GM12878 (cell line): ENCODE data around the gene SCARB1. TPM values are rescaled to one million over a fixed set of nuclear protein-coding genes. Genes with fewer than 3 reads are reported as not detected.

Experiments
- ATAC-seq: fragments of 200-7000 bp; cut with Tn5 transposase; 3 replicates; pipeline ENCODE4 v1.9.1; 2020; ENCODE audit warnings: mild to moderate bottlenecking, moderate library complexity
- BruUV-seq: library from RNA; stranded (reverse); fragments of 400-500 nt; replicated peaks from 2 replicates; lab custom pipeline; 2021; lab: Mats Ljungman, UMichigan
- CTCF ChIA-PET: fragments of 300-600 bp; sonication (Branson Sonifier 250); formaldehyde crosslinking; extraction: SDS; loops from one replicate; lab custom pipeline; 2021; ENCODE audit warnings: inconsistent platforms; lab: Yijun Ruan, JAX
- POLR2A ChIA-PET: fragments of 350-600 bp; formaldehyde crosslinking; extraction: SDS; loops from one replicate; lab custom pipeline; 2021; ENCODE audit warnings: inconsistent platforms; lab: Charles Lee
- RAD21 ChIA-PET: fragments of 300-600 bp; sonication (Branson Sonifier 250); formaldehyde crosslinking; loops from one replicate; lab custom pipeline; 2023; ENCODE audit warnings: antibody characterized with exemption; ENCODE audit not compliant: unreplicated experiment; lab: Charles Lee
- SMC1A ChIA-PET: fragments of 300-600 bp; sonication (Branson Sonifier 250); formaldehyde crosslinking; loops from one replicate; lab custom pipeline; 2023; ENCODE audit not compliant: unreplicated experiment, uncharacterized antibody; lab: Charles Lee
- DNase-seq: peaks from one replicate; pipeline ENCODE4 v3.0.0-alpha.2; 2011; ENCODE audit warnings: low read depth, low spot score
- FAIRE-seq: peaks from 3 replicates; lab custom pipeline; 2011; peaks lifted over from hg19 to GRCh38; lab: Jason Lieb, UNC
- H2AFZ ChIP-seq: 2 replicates; pipeline ENCODE4 v1.6.0; 2011; ENCODE audit warnings: low read depth, low read length, control low read depth; ENCODE audit not compliant: control insufficient read depth
- H3K27ac ChIP-seq: 2 replicates; pipeline ENCODE4 v1.5.1; 2011; ENCODE audit warnings: control low read depth; ENCODE audit not compliant: control insufficient read depth, insufficient read depth
- H3K27me3 ChIP-seq, 2 experiments: replicated peaks in 1 of 2; 2 replicates each; pipeline versions ENCODE4 v1.6.0 to v1.6.1; 2011; ENCODE audit warnings: low read length in 1 of 2; ENCODE audit not compliant: control insufficient read depth in 2 of 2, insufficient read depth in 2 of 2
- H3K36me3 ChIP-seq, 2 experiments: 2 replicates each; pipeline ENCODE4 v1.5.1; 2011; ENCODE audit warnings: low read length in 1 of 2; ENCODE audit not compliant: control insufficient read depth in 2 of 2, insufficient read depth in 2 of 2
- H3K4me1 ChIP-seq: 2 replicates; pipeline ENCODE4 v1.6.1; 2011; ENCODE audit warnings: mild to moderate bottlenecking, low read length, moderate library complexity, mixed read lengths; ENCODE audit not compliant: control insufficient read depth, insufficient read depth
- H3K4me2 ChIP-seq: 2 replicates; pipeline ENCODE4 v1.6.0; 2011; ENCODE audit warnings: control low read depth; ENCODE audit not compliant: control insufficient read depth, insufficient read depth
- H3K4me3 ChIP-seq: fragments of 200-600 bp; sonication (generic); 2 replicates; pipeline ENCODE4 v1.5.1; 2016
- H3K79me2 ChIP-seq: 2 replicates; pipeline ENCODE4 v1.6.0; 2011; ENCODE audit warnings: low read length; ENCODE audit not compliant: control insufficient read depth, insufficient read depth
- H3K9ac ChIP-seq: 2 replicates; pipeline ENCODE4 v1.8.0; 2011; ENCODE audit warnings: low read length, control low read depth, mixed read lengths; ENCODE audit not compliant: control insufficient read depth, insufficient read depth
- H3K9me3 ChIP-seq: replicated peaks from 3 replicates; pipeline ENCODE4 v1.5.1; 2011; ENCODE audit warnings: mild to moderate bottlenecking, low read length; ENCODE audit not compliant: control insufficient read depth, insufficient read depth
- H4K20me1 ChIP-seq: 2 replicates; pipeline ENCODE4 v1.6.0; 2011; ENCODE audit not compliant: control insufficient read depth, insufficient read depth
- BCL11A ChIP-seq: IDR thresholded peaks from 2 replicates; pipeline ENCODE4 v1.6.1; 2011; ENCODE audit warnings: low read depth, low read length
- BCL3 ChIP-seq: IDR thresholded peaks from 2 replicates; pipeline ENCODE4 v1.6.1; 2011; ENCODE audit warnings: borderline replicate concordance, low read depth, mild to moderate bottlenecking, moderate library complexity, low read length; ENCODE audit not compliant: insufficient read depth, poor library complexity, severe bottlenecking
- BMI1 ChIP-seq: fragments of 450-650 bp; IDR thresholded peaks from 2 replicates; pipeline ENCODE4 v1.6.1; 2016; ENCODE audit warnings: mild to moderate bottlenecking, moderate library complexity, borderline replicate concordance
- CBFB ChIP-seq: IDR thresholded peaks from 2 replicates; pipeline ENCODE4 v1.6.1; 2016; ENCODE audit warnings: antibody characterized with exemption, low read depth
- CEBPB ChIP-seq, 2 experiments: fragments of 150-350 bp in 1 of 2; IDR thresholded peaks; 2 replicates each; pipeline ENCODE4 v1.6.1; 2012 to 2014; ENCODE audit warnings: low read depth in 2 of 2, low read length in 2 of 2, borderline replicate concordance in 1 of 2, inconsistent platforms in 1 of 2
- GATAD2B ChIP-seq: fragments of 450-650 bp; conservative IDR thresholded peaks from 2 replicates; pipeline ENCODE4 v1.6.1; 2017; ENCODE audit warnings: low read depth, mild to moderate bottlenecking, moderate library complexity
- HDAC2 ChIP-seq: fragments of 200-600 bp; sonication (generic); IDR thresholded peaks from 2 replicates; pipeline ENCODE4 v1.6.1; 2017
- IKZF1 ChIP-seq: fragments of 450-650 bp; conservative IDR thresholded peaks from 2 replicates; pipeline ENCODE4 v1.6.1; 2017; ENCODE audit warnings: antibody characterized with exemption, mild to moderate bottlenecking
- MXI1 ChIP-seq: fragments of 150-350 bp; IDR thresholded peaks from 2 replicates; pipeline ENCODE4 v1.6.1; 2011; ENCODE audit warnings: low read depth, mild to moderate bottlenecking, inconsistent platforms, low read length, improper control_type of control experiment
- MYB ChIP-seq: fragments of 150-350 bp; IDR thresholded peaks from 2 replicates; pipeline ENCODE4 v1.6.1; 2014; ENCODE audit warnings: mild to moderate bottlenecking, low read depth, low read length, borderline replicate concordance
- NFYA ChIP-seq: IDR thresholded peaks from 2 replicates; pipeline ENCODE4 v1.6.1; 2011; ENCODE audit warnings: low read depth, mild to moderate bottlenecking, low read length, improper control_type of control experiment, borderline replicate concordance
- PAX5 ChIP-seq: IDR thresholded peaks from 2 replicates; pipeline ENCODE4 v1.6.1; 2011; ENCODE audit warnings: low read depth, low read length, borderline replicate concordance
- POLR2A ChIP-seq: IDR thresholded peaks from 2 replicates; pipeline ENCODE4 v1.6.1; 2011; ENCODE audit warnings: low read depth, mild to moderate bottlenecking, low read length
- POU2F2 ChIP-seq: IDR thresholded peaks from 3 replicates; pipeline ENCODE4 v1.6.1; 2011; ENCODE audit warnings: low read depth, mild to moderate bottlenecking, low read length, borderline replicate concordance
- RELA ChIP-seq: fragments of 450-650 bp; IDR thresholded peaks from 2 replicates; pipeline ENCODE4 v1.8.0; 2014; ENCODE audit warnings: borderline replicate concordance; ENCODE audit not compliant: partially characterized antibody
- RFX5 ChIP-seq: IDR thresholded peaks from 2 replicates; pipeline ENCODE4 v1.6.1; 2011; ENCODE audit warnings: low read depth, low read length, improper control_type of control experiment
- SMAD5 ChIP-seq: IDR thresholded peaks from 2 replicates; pipeline ENCODE4 v1.6.1; 2016; ENCODE audit warnings: antibody characterized with exemption, low read depth
- STAT1 ChIP-seq: fragments of 450-650 bp; conservative IDR thresholded peaks from 2 replicates; pipeline ENCODE4 v1.6.1; 2014; ENCODE audit warnings: antibody characterized with exemption, mild to moderate bottlenecking
- STAT3 ChIP-seq: IDR thresholded peaks from 2 replicates; pipeline ENCODE4 v1.6.1; 2011; ENCODE audit warnings: low read depth, low read length, improper control_type of control experiment
- TCF7 ChIP-seq: IDR thresholded peaks from 2 replicates; pipeline ENCODE4 v1.6.1; 2014; ENCODE audit warnings: antibody characterized with exemption, borderline replicate concordance
- YBX1 ChIP-seq: fragments of 450-650 bp; IDR thresholded peaks from 2 replicates; pipeline ENCODE4 v1.6.1; 2016; ENCODE audit warnings: antibody characterized with exemption
- ZNF207 ChIP-seq: fragments of 450-650 bp; IDR thresholded peaks from 2 replicates; pipeline ENCODE4 v1.6.1; 2014; ENCODE audit warnings: antibody characterized with exemption, mild to moderate bottlenecking, borderline replicate concordance
- ZNF274 ChIP-seq: IDR thresholded peaks from one replicate; pipeline ENCODE4 v1.8.0; 2011; ENCODE audit not compliant: insufficient read length, insufficient read depth
- WGBS: methylation state at CpG from one replicate; pipeline ENCODE4 v1.1.6; 2016; ENCODE audit warnings: low lambda C conversion rate; ENCODE audit not compliant: insufficient replicate concordance, insufficient coverage; ENCODE audit errors: missing lambda C conversion rate; 5-methylcytosine and 5-hydroxymethylcytosine counted together
- in situ Hi-C: fragments of 300-500 bp; cut with MboI; formaldehyde crosslinking; loops from 9 replicates; pipeline ENCODE4 v1.14.3; 2018; ENCODE audit warnings: mixed read lengths
- intact Hi-C: fragments of 100-400 bp; cut with micrococcal nuclease; formaldehyde crosslinking; loops from one replicate; pipeline ENCODE4 v1.14.2; 2022; ENCODE audit not compliant: unreplicated experiment
- polyA plus RNA-seq, 11 experiments: library from polyadenylated mRNA; depleted of rRNA in 4 of 11; unstranded in 6 of 11; stranded (reverse) in 5 of 11; fragments of >200 nt; fragmentation: Nextera tagmentation in 4 of 11; fragmentation: Illumina TruSeq in 1 of 11; extraction: Ambion mirVana in 4 of 11; extraction: Trizol in 1 of 11; gene quantifications; 1 replicate in 1 of 11; 2 replicates in 10 of 11; pipeline versions ENCODE4 v1.2.1 to v1.2.3, GENCODE V29; 2011 to 2016; ENCODE audit warnings: inconsistent platforms in 2 of 11, missing spikeins in 2 of 11, low read depth in 1 of 11
- total RNA-seq, 4 experiments: library from RNA; depleted of rRNA in 3 of 4; stranded (reverse); fragments of >200 nt in 3 of 4; fragmentation: Illumina TruSeq in 1 of 4; extraction: Trizol in 1 of 4; gene quantifications; 2 replicates each; pipeline versions ENCODE4 v1.2.1 to v1.2.3, GENCODE V29; 2013 to 2021

Gene SCARB1
- total and polyA plus RNA-seq, 10 of the 15 experiments (the other 5 are each of a cell fraction or from before 2014, with no cell fraction given), result 0.34 to 104 (median 63.1) TPM

- no peak for TF ChIP-seq SMAD5
- TF ChIP-seq MYB, result no peak
- TF ChIP-seq GATAD2B, result no peak
- no peak for TF ChIP-seq CBFB
- no peak for TF ChIP-seq RFX5
- TF ChIP-seq BMI1, result no peak
- no peak for TF ChIP-seq POU2F2
Measured at GRCh38 chr12:124757329-124757728, 106.3 kb downstream of the SCARB1 start (continued).

GRCh38 chr12:124756760-124757159 is 106.9 kb downstream of the SCARB1 start:
- Histone ChIP-seq H2AFZ (no peak overlapping the region), H3K79me2 (no peaks in the 10 kb centered on the region), H3K36me3 (no peaks in the 10 kb centered on the region), H3K9ac (no peak overlapping the region), H4K20me1 (no peaks in the 10 kb centered on the region), H3K27ac (no peak overlapping the region), H3K4me3 (no peak overlapping the region), H3K9me3 (peaks cover 6% of the 10 kb centered on the region), H3K27me3 (no peaks in the 10 kb centered on the region), H3K4me2 (no peak overlapping the region), H3K4me1 (peaks cover 9% of the 10 kb centered on the region)
- in situ Hi-C loops, result loop anchor here (25.0 kb wide), 1 partner anchor 394 kb away; no protein-coding TSS in a partner anchor
- ChIA-PET SMC1A (no interaction called here), POLR2A (no interaction called here), CTCF (no interaction called here), RAD21 (interaction anchor here (1.3 kb wide), 1 partner anchor 9 kb away, joined by 4 read pairs; no protein-coding TSS in a partner anchor)
- 50% methylated on average over 3 of the region's 3 CpGs for WGBS
- TF ChIP-seq BCL11A (no peak), NFYA (no peak), PAX5 (no peak), RELA (no peak), HDAC2 (no peak), IKZF1 (no peak), STAT3 (no peak), STAT1 (no peak), POLR2A (no peak), ZNF207 (no peak), MXI1 (no peak), CEBPB (IDR thresholded peaks at IDR 0.05; ENCODE audit: borderline replicate concordance in 1 of 2, low read depth in 2 of 2, low read length in 2 of 2) (no peak), TCF7 (no peak), BCL3 (no peak), ZNF274 (no peak), YBX1 (no peak)
- no peak for ATAC-seq
- FAIRE-seq, result no peak
- no TSS peak for BruUV-seq
- DNase-seq, result no peak
- intact Hi-C loops, result no loop called here
